HL-60/S4 treated with retinoic acid at 250 ng/mL for 4 days and 3 days (cell line): Measurements from ENCODE around the gene RXRA.

Experiments used
- in situ Hi-C: fragments of 300-500 bp; cut with MboI; formaldehyde crosslinking; loops from 2 replicates; pipeline ENCODE4 v1.7.0; 2022; ENCODE audit warnings: low sequenced_read_pairs

Gene RXRA

DNA sequence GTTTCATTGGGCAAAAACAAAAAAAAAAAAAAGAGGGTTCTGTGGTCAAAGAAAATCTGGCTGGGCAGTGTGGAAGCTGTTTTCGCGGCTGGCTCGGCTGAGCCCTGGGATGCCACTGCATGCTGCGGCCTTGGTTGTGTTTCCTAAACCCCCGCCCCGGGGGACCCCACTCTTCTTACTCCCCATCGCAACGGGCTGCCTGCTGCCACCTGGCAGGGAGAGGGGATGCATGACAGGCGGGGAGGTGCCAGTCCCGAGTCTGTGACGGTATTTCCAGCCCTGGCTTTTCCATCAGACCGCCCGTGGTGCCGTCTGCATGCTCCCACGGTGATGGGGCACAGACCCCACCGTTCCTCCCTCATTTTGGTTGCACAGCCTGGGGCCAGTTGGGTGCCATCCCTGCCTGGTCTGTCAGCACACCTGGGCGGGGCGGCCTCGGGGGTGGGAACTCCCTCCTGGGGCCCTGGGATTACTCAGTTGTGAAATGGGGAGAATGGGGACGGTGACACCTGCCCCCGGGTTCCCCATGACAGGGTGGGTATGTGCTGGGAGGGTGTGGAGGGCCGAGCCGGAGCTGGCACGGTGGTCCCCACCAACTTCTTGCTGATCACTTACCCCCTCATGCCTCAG, 101.0 kb downstream of the RXRA start:
- in situ Hi-C loops, result no loop called here

DNA sequence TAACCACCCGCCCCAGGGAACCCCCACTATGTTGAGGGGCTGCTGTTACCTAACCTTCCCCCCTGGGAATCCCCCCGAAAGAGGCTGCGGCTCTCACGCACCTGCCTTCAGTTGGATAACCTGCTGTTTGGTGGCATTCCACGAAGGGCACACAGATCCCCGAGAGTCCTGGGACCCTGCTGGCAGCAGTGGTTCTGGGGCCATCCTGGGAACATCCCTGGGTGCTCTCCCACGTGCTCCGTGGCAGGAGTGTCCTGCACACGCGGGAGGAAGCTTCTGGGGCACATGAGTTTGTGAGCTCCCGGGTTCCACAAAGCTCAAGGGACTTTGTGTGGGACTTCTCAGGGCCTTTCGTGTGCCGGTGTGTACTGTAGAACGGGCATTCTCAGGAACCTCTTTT, 102.3 kb downstream of the RXRA start:
- in situ Hi-C loops, result no loop called here

DNA sequence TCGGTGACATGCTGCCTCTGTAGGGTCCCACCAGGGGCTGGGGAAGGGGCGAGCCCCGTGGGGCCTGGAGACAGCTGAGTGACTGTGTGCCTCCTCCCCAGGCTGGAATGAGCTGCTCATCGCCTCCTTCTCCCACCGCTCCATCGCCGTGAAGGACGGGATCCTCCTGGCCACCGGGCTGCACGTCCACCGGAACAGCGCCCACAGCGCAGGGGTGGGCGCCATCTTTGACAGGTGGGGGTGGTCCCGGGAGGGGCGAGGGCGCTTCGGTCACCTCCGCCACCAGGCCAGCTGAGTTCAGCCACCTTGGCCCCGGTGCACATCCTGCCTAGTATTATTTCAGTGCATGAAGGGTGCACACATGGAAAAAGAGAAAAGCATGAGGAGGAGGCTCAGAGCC, 102.8 kb downstream of the RXRA start:
- in situ Hi-C loops, result no loop called here

- in situ Hi-C loops, result no loop called here
Observed at GRCh38 chr9:134429481-134429880, 103.2 kb downstream of the RXRA start.

GRCh38 chr9:134431095-134431494, 104.8 kb downstream of the RXRA start:
- in situ Hi-C loops, result no loop called here

DNA sequence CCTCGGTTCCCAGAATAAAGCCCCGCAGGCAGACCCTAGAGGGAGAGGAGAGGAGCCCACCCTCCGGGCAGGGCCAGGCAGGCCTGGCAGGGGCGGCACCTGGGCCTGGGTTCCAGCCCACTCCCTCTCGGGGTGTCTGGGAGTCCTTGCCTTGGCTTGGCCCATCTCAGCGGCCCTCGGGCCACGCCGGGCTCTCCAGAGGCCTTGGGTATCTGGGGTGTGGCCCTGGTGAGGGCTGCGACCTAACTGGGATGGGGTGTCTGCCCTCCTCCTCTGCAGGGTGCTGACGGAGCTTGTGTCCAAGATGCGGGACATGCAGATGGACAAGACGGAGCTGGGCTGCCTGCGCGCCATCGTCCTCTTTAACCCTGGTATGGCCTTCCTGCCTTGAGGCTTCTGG, 105.4 kb downstream of the RXRA start:
- in situ Hi-C loops, result no loop called here

- in situ Hi-C loops, result no loop called here
Observed at GRCh38 chr9:134432471-134432870, 106.2 kb downstream of the RXRA start.

GRCh38 chr9:134433101-134433500, 106.8 kb downstream of the RXRA start:
- in situ Hi-C loops, result no loop called here

GRCh38 chr9:134433909-134434882, 107.9 kb downstream of the RXRA start:
- in situ Hi-C loops, result no loop called here

GRCh38 chr9:134434894-134435506, 108.7 kb downstream of the RXRA start:
- in situ Hi-C loops, result no loop called here

DNA sequence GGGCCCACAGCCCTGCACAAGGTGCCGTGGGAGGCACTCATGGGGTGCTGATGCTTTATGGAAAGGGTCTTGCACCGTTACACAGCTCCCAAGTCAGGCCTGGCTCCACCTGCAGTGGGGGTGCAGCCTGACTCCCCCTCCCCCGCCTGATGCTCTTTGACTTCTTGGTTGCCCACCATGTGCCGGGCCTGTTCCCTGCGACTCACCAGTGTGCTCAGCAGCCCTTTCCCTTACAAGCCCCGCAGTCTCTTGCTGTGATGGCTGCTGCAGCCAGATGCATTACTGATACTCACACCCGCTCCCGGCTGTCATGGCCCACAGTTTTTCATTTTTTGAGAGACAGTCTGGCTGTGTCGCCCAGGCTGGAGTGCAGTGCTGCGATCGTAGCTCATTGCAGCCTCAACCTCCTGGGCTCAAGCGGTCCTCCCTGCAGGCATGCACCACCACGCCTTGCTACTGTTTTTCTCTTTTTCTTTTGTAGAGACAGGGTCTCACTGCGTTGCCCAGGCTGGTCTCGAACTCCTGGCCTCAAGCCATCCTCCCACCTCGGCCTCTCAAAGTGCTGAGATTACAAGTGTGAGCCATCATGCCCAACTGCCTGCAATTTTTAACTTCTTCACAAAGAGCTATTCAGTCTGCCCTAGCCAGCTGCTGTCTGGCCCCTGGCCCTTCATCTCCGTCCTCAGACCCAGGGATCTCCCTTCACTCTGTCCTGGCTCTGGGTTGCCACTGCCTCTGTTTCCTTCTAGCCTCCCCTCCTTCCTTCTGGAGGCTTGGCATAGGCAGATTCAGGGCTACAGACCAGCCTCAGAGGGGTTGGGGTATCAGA, 109.5 kb downstream of the RXRA start:
- in situ Hi-C loops, result no loop called here

DNA sequence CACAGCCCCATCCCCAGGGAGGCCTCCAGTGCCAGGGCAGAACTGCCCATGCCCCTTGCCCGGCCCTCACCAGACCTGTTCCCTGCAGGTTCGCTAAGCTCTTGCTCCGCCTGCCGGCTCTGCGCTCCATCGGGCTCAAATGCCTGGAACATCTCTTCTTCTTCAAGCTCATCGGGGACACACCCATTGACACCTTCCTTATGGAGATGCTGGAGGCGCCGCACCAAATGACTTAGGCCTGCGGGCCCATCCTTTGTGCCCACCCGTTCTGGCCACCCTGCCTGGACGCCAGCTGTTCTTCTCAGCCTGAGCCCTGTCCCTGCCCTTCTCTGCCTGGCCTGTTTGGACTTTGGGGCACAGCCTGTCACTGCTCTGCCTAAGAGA, 110.1 kb downstream of the RXRA start:
- in situ Hi-C loops, result no loop called here

GRCh38 chr9:134436911-134437310, 110.7 kb downstream of the RXRA start:
- in situ Hi-C loops, result no loop called here

DNA sequence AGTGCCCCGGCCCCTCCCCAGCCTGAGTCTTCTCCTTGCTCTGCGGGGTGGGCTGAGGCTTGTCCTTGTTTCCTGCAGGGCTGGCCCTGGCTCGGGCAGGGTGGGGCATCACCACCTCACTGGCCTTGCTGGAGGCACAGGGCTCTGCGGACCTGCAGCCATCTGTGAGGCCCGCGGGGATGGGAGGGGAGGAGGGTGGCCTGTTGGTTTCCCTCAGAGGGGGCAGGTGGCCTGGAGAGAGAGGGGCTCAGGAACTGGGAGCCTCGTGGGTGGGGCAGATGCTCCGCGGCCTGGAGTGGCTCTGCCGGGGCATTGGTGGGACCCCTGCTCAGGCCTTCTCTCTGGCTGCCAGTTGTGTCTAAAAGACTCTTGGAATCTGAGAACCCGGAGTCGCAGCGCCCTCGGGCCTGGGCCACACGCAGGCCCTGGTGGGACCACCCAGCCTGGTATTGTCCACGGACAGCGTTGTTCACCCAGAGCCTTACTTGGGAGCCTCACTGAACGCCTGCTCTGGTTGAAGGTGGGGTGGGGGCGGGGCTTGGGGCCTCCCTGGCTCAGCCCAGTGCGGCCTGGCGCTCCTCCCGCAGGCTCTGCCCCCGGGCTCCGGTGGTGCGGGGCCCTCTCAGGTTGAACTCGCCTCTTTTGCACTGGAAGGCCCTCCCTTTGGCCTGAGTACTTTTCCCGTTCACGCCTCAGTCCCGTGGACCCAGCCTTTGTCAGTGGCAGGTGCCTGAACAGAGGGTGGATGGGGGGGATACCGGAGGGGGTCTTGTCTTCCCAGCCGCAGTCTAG, 111.3 kb downstream of the RXRA start:
- in situ Hi-C loops, result no loop called here

GRCh38 chr9:134438195-134438788, 112.0 kb downstream of the RXRA start:
- in situ Hi-C loops, result no loop called here

DNA sequence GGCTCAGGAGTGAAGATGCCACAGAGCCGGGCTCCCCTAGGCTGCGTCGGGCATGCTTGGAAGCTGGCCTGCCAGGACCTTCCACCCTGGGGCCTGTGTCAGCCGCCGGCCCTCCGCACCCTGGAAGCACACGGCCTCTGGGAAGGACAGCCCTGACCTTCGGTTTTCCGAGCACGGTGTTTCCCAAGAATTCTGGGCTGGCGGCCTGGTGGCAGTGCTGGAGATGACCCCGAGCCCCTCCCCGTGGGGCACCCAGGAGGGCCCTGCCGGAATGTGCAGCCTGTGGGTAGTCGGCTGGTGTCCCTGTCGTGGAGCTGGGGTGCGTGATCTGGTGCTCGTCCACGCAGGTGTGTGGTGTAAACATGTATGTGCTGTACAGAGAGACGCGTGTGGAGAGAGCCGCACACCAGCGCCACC, 113.1 kb downstream of the RXRA start:
- in situ Hi-C loops, result no loop called here

GRCh38 chr9:134440636-134441226, 114.5 kb downstream of the RXRA start:
- in situ Hi-C loops, result no loop called here

DNA sequence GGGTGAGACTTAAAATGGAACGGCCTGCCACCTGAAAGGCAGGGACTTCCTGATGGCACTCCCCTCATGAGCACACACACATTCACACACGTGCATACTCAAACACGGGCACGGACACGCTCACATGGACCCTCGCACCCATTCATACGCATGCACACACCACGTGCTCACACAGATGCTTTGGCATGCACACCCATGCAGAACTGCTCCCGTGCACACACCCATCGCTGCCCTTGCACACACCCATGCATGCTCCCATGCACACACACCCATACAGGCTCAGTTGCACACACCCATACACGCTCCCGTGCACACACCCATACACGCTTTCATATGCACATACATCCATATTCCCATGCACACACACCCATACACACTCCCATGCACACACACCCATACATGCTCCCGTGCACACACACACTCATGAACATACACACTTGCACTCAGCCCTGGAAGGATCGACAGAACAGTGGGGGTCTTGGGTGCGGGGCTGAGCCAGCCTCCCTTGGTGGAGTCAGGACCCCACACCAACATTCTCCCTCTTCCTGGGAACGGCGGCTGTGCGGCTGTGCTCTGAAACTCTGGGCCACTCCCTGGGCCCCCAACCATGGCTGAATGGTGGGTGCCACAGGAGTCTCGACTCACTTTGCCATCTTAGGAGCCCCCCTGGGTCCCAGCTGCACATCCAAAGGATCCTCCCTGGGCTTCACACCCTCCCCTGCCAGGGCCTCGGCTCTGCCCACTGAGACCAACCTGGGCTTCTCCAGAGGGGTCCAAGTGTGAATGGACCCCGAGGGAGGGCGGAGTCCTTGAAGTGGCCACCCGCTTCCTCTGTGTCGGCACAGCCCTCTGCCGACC, 115.2 kb downstream of the RXRA start:
- in situ Hi-C loops, result no loop called here
